Sigmoid colon (tissue), 7 donors: ENCODE measurements around the gene LCE2D. TPM values are rescaled to one million over a fixed set of nuclear protein-coding genes. Genes with fewer than 3 reads are reported as not detected.
"Not testable (repeated sequence)": the region's sequence is repeated elsewhere in the genome, so short reads cannot be mapped to it uniquely, and the experiment has no call there.

Experiments used
- DNase-seq: peaks from one replicate; pipeline ENCODE4 v3.0.0-alpha.2; 2019
- H3K27ac ChIP-seq, 4 donors: fragments of 200-600 bp; sonication (generic); one replicate each; pipeline ENCODE4 v1.5.1; 2016 to 2019; ENCODE audit warnings: mild to moderate bottlenecking in 1 of 4
- H3K27me3 ChIP-seq, 3 donors: fragments of 200-600 bp; sonication (generic); one replicate each; pipeline ENCODE4 v1.5.1; 2019; ENCODE audit warnings: mild to moderate bottlenecking in 1 of 3
- H3K36me3 ChIP-seq, 4 donors: fragments of 200-600 bp; sonication (generic); one replicate each; pipeline ENCODE4 v1.5.1; 2016 to 2019
- H3K4me1 ChIP-seq, 4 donors: fragments of 200-600 bp; sonication (generic); one replicate each; pipeline ENCODE4 v1.5.1; 2017 to 2019
- H3K4me3 ChIP-seq, 4 donors: fragments of 200-600 bp; sonication (generic); one replicate each; pipeline ENCODE4 v1.5.1; 2017 to 2019; ENCODE audit warnings: mild to moderate bottlenecking in 2 of 4, moderate library complexity in 1 of 4
- H3K9me3 ChIP-seq, 4 donors: fragments of 200-600 bp in 3 of 4; sonication (generic) in 3 of 4; one replicate each; pipeline versions ENCODE4 v1.5.1 to v1.6.1; 2013 to 2019
- EP300 ChIP-seq, 4 donors: sonication (generic); formaldehyde crosslinking; IDR thresholded peaks; one replicate each; pipeline ENCODE4 v1.6.1; 2017; ENCODE audit warnings: antibody characterized with exemption in 4 of 4
- POLR2A ChIP-seq, 2 donors: fragments of 450-650 bp; IDR thresholded peaks; one replicate each; pipeline ENCODE4 v1.6.1; 2016; ENCODE audit warnings: antibody characterized with exemption in 2 of 2, mild to moderate bottlenecking in 2 of 2, moderate library complexity in 2 of 2
- POLR2AphosphoS5 ChIP-seq, 4 donors: sonication (generic); formaldehyde crosslinking; IDR thresholded peaks; one replicate each; pipeline ENCODE4 v1.6.1; 2017; ENCODE audit warnings: antibody characterized with exemption in 4 of 4
- whole genome bisulfite sequencing, 2 donors: extraction: QIAGEN DNeasy Blood & Tissue Kit; methylation state at CpG; one replicate each; pipeline ENCODE4 v1.1.7; 2013; 5-methylcytosine and 5-hydroxymethylcytosine counted together
- intact Hi-C: fragments of 100-400 bp; cut with DNase I; formaldehyde crosslinking; loops from one replicate; pipeline ENCODE4 v1.15.1; 2023
- polyA plus RNA-seq, 3 donors: library from polyadenylated mRNA; stranded (reverse); fragments of 200-250 nt; gene quantifications; one replicate each; pipeline ENCODE4 v1.2.3, GENCODE V29; 2013
- total RNA-seq, 4 donors: library from RNA; depleted of rRNA; stranded (reverse); fragments of >200 nt; gene quantifications; one replicate each; pipeline ENCODE4 v1.1.0, GENCODE V29; 2016
- TF ChIP-seq, protein P1 (sequence below), 4 experiments: fragments of 450-650 bp in 3 of 4; fragments of 200-600 bp in 1 of 4; IDR thresholded peaks; one replicate each; pipeline ENCODE4 v1.5.1; 2016 to 2019; ENCODE audit warnings: antibody characterized with exemption in 4 of 4, mild to moderate bottlenecking in 3 of 4, moderate library complexity in 2 of 4
- donor health status: healthy with polysubstance abuse.
- donor health status: Bipolar disorder and iron deficiency.
- donor health status: healthy.

Gene LCE2D
- total and polyA plus RNA-seq, 7 donors, result not detected

DNA sequence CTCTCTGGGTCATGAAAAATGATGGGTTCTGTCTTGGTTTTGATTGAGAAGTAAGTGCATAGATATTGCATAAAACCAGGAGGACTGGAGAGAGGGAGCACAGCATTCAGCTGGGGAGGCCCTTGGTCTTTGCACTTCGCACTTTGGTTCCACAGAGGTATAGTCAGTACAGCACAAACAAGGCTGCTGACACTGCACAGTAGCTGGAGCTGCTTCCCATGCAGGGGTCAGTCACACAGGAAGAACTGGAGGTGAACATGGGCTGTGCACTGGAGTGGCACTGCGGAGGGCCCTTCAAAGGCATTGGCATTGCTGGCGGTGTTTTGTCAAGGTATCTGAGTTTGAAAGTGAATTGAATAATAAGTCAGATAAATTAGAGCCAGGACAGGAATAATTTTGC is 4.5 kb upstream of the LCE2D start:
- TF ChIP-seq POLR2AphosphoS5 (IDR thresholded peaks at IDR 0.05), result no peak
- no peak for TF ChIP-seq EP300 (IDR thresholded peaks at IDR 0.05)
- no peak for TF ChIP-seq POLR2A (IDR thresholded peaks at IDR 0.05)
- TF ChIP-seq, protein P1, sequence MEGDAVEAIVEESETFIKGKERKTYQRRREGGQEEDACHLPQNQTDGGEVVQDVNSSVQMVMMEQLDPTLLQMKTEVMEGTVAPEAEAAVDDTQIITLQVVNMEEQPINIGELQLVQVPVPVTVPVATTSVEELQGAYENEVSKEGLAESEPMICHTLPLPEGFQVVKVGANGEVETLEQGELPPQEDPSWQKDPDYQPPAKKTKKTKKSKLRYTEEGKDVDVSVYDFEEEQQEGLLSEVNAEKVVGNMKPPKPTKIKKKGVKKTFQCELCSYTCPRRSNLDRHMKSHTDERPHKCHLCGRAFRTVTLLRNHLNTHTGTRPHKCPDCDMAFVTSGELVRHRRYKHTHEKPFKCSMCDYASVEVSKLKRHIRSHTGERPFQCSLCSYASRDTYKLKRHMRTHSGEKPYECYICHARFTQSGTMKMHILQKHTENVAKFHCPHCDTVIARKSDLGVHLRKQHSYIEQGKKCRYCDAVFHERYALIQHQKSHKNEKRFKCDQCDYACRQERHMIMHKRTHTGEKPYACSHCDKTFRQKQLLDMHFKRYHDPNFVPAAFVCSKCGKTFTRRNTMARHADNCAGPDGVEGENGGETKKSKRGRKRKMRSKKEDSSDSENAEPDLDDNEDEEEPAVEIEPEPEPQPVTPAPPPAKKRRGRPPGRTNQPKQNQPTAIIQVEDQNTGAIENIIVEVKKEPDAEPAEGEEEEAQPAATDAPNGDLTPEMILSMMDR (IDR thresholded peaks at IDR 0.05), result no peak
- no peaks in the 10 kb centered on the region for H3K36me3 ChIP-seq
- H3K4me1 ChIP-seq, result no peaks in the 10 kb centered on the region
- 88 to 94% methylated on average over 3 of the region's 3 CpGs for WGBS, 2 donors
- intact Hi-C loops, result loop anchor here (10.0 kb wide), 1 partner anchor 566 kb away; no protein-coding TSS in a partner anchor
- no peak overlapping the region for H3K27ac ChIP-seq
- H3K27me3 ChIP-seq, result no peaks in the 10 kb centered on the region
- DNase-seq, result no peak
- H3K4me3 ChIP-seq, result no peak overlapping the region
- H3K9me3 ChIP-seq, result no peaks in the 10 kb centered on the region

DNA sequence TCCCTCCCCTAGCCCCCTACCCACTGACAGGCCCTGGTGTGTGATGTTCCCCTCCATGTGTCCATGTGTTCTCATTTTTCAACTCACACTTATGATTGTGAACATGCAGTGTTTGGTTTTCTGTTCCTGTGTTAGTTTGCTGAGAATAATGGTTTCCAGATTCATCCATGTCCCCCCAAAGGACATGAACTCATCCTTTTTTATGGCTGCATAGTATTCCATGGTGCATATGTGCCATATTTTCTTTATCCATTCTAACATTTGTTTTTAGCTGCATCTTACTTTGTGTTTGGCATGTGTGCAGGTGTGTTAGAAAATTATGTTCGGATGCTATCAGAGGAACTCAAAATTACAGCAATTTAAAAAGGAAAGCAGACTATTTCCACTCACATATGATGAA is 3.0 kb downstream of the LCE2D start:
- H3K4me1 ChIP-seq, H3K36me3 ChIP-seq, H3K4me3 ChIP-seq, intact Hi-C loops, H3K27me3 ChIP-seq, H3K27ac ChIP-seq, H3K9me3 ChIP-seq, DNase-seq: not testable (repeated sequence)
- WGBS, 2 donors, result 91 to 95% methylated on average over 1 of the region's 1 CpG

DNA sequence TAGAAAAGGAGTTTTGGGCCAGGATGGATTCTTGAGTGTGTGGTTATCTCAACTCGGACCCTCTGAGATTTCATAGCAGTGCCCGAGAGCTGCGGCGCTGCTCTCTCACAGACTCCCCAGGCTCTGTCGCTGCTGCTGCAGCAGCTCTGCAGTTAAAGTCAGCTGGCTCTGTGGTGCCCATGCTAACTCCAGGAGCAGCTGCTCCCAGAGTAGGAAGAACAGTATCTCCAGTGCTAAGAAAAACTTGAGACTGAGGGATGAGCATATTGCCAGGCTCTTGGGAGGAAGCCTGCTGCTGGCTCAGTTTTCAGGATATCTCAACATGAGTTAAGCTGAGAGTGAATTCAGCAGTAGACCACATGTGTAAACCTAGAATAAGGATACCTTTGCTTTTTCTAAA is 4.5 kb downstream of the LCE2D start:
- DNase-seq, result no peak

DNA sequence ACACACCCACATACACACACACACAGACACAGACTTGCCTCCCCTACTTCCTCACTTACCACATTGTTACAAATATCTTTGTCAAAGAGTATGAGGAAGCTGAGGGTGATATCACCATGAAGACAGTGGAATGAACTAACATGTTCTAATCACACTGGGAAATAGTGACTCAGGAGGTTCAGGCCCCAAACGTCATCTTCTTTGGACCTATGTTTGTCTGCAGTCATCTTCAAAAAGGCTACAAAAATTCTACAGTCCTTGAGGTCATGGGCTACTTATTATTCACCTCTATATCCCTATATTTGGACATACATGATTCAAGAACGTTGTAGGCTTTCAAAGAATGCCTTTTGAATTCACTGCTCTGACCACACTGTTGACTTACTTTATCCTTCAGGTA is 9.8 kb downstream of the LCE2D start:
- Histone ChIP-seq H3K4me1 (no peaks in the 10 kb centered on the region), H3K9me3 (no peaks in the 10 kb centered on the region), H3K27me3 (no peaks in the 10 kb centered on the region), H3K36me3 (no peaks in the 10 kb centered on the region), H3K4me3 (no peak overlapping the region), H3K27ac (no peak overlapping the region)
- DNase-seq, result no peak
- 31 to 61% methylated on average over 2 of the region's 2 CpGs for WGBS, 2 donors
- TF ChIP-seq POLR2A (IDR thresholded peaks at IDR 0.05) (no peak), POLR2AphosphoS5 (IDR thresholded peaks at IDR 0.05) (no peak), EP300 (IDR thresholded peaks at IDR 0.05) (no peak)
- TF ChIP-seq, protein P1 (IDR thresholded peaks at IDR 0.05), result no peak
- intact Hi-C loops, result no loop called here

More for the DNA sequence above, 4.5 kb downstream of the LCE2D start:
- Histone ChIP-seq H3K9me3 (no peaks in the 10 kb centered on the region), H3K27ac (no peak overlapping the region), H3K27me3 (no peaks in the 10 kb centered on the region), H3K4me1 (no peaks in the 10 kb centered on the region), H3K36me3 (no peaks in the 10 kb centered on the region), H3K4me3 (no peak overlapping the region)
- WGBS, 2 donors, result 86 to 90% methylated on average over 5 of the region's 5 CpGs
- intact Hi-C loops, result no loop called here
- TF ChIP-seq EP300 (IDR thresholded peaks at IDR 0.05) (no peak), POLR2A (IDR thresholded peaks at IDR 0.05) (no peak), POLR2AphosphoS5 (IDR thresholded peaks at IDR 0.05) (no peak)
- TF ChIP-seq, protein P1 (IDR thresholded peaks at IDR 0.05), result no peak

DNA sequence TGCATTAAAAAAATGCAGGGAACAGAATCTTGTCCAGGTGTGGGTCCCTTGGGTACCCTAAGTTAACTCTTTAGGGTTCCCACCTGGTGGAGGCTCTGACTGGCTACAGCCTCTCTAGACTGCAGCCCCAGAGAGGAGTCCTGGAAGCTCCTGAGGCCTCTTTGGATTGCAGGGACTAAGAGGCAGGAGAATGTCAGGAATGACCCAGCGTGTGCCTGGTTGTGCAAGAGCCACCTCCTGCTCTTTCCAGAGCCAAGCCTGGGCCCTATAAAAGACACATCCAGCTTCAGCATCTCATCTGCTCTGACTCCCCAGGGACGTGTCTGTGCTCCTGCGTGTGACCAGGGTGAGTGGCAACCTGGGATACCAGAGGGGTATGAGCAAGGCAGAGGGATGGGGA is 11.8 kb downstream of the LCE2D start, which contains the start of gene LCE2C:
Gene LCE2C (plus strand): TSS at position 297 of the 400 bp plus-strand sequence. CDS start 737 bp downstream, outside the sequence.
- H3K36me3 ChIP-seq, intact Hi-C loops, DNase-seq, H3K4me1 ChIP-seq, H3K4me3 ChIP-seq, H3K9me3 ChIP-seq, H3K27ac ChIP-seq, H3K27me3 ChIP-seq: not testable (repeated sequence)
- 69 to 81% methylated on average over 3 of the region's 3 CpGs for WGBS, 2 donors

DNA sequence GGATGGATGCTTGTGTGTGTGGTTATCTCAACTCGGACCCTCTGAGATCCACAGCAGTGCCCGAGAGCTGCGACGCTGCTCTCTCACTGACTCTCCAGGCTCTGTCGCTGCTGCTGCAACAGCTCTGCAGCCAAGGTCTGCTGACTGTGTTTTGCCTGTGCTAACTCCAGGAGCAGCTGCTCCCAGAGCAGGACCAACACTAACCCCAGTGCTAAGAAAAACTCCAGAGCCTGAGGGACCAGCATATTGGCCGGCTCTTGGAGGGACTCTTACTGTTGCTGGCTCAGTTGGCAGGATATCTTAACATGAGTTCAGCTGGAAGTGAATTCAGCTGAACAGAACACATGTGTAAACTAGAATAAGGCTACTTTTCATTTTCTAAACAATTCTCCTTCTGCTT is 16.3 kb downstream of the LCE2D start:
- DNase-seq, result no peak
- Histone ChIP-seq H3K27ac (no peak overlapping the region), H3K36me3 (no peaks in the 10 kb centered on the region), H3K27me3 (no peaks in the 10 kb centered on the region), H3K9me3 (no peaks in the 10 kb centered on the region), H3K4me1 (no peaks in the 10 kb centered on the region), H3K4me3 (no peak overlapping the region)
- intact Hi-C loops, result no loop called here
- 55 to 67% methylated on average over 6 of the region's 6 CpGs for WGBS, 2 donors
- TF ChIP-seq, protein P1 (IDR thresholded peaks at IDR 0.05), result no peak
- TF ChIP-seq EP300 (IDR thresholded peaks at IDR 0.05) (no peak), POLR2A (IDR thresholded peaks at IDR 0.05) (no peak), POLR2AphosphoS5 (IDR thresholded peaks at IDR 0.05) (no peak)
